GM18511 (cell line): ENCODE results near the gene NPAS3.

Experiments
- ATAC-seq: cut with Tn5 transposase; IDR thresholded peaks from one replicate; pipeline ENCODE4 v1.9.1; 2021; ENCODE audit warnings: mild to moderate bottlenecking, moderate library complexity; ENCODE audit not compliant: unreplicated experiment

The NPAS3 gene

DNA sequence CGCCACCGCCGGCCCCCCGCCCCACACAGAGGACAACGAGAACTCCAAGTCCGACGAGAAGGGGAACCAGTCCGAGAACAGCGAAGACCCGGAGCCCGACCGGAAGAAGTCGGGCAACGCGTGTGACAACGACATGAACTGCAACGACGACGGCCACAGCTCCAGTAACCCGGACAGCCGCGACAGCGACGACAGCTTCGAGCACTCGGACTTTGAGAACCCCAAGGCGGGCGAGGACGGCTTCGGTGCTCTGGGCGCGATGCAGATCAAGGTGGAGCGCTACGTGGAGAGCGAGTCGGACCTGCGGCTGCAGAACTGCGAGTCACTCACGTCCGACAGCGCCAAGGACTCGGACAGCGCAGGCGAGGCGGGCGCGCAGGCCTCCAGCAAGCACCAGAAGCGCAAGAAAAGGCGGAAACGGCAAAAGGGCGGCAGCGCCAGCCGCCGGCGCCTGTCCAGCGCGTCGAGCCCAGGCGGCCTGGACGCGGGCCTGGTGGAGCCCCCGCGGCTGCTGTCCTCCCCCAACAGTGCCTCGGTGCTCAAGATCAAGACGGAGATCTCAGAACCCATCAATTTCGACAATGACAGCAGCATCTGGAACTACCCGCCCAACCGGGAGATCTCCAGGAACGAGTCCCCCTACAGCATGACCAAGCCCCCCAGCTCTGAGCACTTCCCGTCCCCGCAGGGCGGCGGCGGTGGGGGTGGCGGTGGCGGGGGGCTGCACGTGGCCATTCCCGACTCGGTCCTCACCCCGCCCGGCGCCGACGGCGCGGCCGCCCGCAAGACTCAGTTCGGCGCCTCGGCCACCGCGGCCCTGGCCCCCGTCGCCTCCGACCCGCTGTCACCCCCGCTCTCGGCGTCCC is 861.3 kb downstream of the NPAS3 start:
- ATAC-seq = no peak

- no peak for ATAC-seq
Measured at GRCh38 chr14:33800735-33801163, 862.1 kb downstream of the NPAS3 start.

- ATAC-seq = no peak
Measured at GRCh38 chr14:33802737-33803136, 864.1 kb downstream of the NPAS3 start.

DNA sequence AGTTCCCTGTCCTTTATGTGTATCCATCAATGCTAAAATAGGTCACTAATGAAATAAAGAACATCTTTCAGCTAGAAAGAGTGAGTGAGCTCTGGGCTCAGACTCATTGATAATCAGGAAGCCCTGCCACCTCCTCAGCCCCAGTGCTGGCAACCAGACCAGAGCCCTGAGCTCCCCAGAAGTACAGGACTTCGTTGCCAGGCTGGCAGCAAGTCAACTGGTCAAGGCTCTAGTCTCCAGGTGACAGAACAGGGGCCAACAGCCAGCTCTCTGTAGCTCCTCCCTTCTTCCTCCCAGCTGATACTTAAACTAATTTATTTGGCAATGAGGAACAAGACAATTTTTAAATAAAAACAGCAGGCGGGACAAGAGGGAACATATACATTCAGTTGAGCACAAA is 866.9 kb downstream of the NPAS3 start:
- ATAC-seq = no peak

DNA sequence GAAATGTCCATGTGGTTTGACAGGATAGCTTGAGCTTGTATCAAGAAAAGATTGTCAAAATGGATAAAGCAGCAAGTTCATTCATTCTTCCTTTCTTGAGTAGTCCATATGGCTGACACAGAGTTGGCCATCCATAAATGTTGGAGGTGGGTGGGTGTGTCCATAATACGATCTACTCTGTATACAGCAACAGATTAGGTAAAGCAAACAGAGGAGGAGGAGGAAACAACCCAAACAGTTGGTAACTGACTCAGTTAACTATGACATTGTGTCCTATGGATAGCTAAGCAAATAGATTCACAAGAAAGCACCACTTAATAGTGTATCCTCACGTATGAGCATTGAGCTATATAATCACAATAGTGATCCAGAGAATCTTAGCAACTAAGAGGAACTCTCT is 868.2 kb downstream of the NPAS3 start:
- no peak for ATAC-seq

GRCh38 chr14:33808187-33808586 is 869.5 kb downstream of the NPAS3 start:
- ATAC-seq = no peak

DNA sequence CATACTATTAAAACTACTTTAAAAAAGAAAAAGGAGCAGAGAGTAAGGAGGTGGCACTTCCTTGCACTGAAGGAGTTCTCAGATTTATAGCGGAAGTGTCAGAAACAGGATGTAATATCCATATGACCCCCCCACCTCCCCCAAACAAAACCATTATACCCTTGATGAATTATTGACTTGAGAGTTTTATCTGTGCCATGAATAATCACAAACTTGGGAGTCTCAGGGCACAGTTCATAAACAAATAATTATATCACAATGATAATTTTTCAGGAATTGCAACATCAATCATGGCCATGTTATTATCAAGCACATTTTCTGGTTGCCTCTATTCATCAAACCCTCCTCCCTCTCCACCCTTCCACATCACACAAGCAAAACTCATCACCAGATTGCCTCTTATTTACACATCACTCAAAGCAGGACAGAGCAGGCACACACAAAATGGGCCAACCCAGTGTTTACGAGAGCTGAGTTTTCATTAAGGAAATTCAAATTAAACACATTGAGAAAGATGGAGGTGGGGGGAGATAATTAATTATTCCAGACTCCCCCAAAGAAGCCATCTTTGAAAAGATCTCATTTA is 870.8 kb downstream of the NPAS3 start:
- no peak for ATAC-seq

DNA sequence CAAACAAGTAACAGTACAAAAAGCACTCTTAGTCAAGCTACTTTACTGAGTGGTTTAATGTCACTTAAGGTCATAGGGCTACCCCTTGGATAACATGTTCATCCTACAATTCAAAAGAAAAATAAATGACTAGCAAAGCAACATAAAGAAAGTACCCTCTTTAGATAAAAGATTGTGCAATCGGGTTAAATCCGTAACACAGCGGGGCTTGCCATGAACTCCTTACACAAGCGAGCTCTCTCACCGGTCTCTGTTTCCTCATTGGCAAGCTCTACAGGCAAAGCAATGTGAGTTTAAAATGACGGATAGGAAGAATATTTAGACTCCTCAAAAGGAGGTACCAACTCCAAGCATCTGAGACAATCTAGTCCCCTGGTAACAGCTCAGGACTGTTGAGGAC is 871.6 kb downstream of the NPAS3 start:
- no peak for ATAC-seq

GRCh38 chr14:33811721-33812120 is 873.0 kb downstream of the NPAS3 start:
- no peak for ATAC-seq

DNA sequence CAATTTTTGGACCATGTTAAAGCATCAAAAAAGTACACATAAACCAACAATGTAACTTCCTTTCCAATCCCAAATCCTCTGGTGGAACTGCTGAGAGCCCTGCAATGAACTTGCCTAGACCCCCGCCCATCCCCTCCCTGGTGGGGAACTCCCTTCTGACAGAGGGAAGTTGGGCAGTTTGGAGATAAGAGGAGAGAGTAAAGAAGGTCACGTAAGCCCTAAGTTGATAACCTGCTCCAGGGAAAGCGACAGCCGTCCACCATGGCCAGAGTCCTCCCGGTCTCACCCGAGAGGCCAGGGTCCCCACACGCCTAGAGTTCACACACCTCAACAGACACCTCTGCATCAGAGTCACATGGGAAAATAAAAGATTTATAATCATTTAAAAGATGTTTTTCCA is 873.5 kb downstream of the NPAS3 start:
- ATAC-seq = no peak

- ATAC-seq = no peak
Measured at GRCh38 chr14:33812601-33813000, 873.9 kb downstream of the NPAS3 start.

GRCh38 chr14:33814010-33814409 is 875.3 kb downstream of the NPAS3 start:
- ATAC-seq = no peak

DNA sequence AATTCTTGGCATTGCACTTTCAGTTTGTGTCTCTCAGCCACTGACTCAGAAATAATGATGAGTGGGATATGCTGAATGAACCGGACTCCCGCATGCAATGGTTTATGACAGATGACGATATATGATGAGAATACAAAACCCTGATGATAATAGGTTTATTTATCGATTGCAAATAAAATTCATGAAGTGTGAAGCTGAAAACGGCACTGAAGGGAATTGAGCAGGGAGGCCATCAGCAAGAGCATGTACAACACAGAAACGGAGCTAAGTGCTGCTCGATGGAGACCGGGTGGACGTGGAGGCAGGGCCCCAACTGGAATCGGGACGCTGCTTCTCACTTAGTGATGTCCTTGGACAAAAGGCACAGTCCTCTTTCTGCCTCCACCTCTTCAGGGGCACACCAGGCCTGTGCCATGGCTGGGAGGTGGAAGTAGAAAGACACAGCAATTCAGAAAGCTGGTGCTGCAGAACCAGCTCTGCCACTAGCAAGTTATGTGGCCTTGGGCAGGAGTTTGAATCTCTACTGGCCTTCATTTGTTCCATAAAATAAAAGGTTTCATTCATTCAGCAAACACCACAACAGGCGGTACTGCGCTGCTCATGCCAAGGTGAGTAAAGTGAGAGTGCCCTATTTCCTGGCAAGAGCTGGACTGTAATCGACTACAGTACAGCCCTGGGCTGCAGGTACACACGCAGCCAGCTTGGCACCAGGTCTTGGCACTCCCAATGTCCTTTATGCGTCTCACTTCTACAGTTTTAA is 895.2 kb downstream of the NPAS3 start:
- no peak for ATAC-seq

DNA sequence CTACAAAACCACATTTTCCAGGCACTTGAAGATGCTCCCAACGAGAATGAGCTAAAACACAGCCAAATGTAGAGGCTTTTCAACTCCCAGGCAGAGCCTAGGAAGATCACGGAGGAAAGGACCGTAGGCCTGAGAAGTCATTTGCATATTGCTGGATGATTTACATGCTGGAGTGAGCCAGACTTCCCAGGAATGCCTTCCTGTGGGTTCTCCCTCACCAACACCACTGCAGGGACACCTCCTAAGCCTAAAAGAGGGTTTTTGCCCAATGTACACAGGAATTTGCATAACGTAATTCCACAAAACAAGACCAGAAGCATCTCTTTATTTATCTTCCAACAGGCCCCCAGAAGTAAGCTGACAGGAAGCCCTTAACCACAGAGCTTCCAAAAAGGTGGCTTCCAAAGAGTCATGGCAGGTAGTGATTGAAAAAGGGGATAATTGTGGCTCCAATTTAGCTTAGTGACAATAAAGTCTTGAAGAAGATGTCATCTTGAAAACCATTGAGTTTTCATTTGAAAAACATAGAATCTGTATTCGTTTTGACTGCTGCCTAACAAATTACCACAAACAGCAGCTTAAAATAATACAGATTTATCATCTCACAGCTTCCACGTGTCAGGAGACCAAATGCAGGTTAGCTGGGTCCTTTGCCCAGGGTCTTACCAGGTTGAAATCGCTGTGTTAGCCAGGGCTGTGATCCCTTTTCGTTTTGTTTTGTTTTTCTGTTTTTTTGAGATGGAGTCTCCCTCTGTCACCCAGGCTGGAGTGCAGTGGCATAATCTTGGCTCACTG is 896.0 kb downstream of the NPAS3 start:
- no peak for ATAC-seq

DNA sequence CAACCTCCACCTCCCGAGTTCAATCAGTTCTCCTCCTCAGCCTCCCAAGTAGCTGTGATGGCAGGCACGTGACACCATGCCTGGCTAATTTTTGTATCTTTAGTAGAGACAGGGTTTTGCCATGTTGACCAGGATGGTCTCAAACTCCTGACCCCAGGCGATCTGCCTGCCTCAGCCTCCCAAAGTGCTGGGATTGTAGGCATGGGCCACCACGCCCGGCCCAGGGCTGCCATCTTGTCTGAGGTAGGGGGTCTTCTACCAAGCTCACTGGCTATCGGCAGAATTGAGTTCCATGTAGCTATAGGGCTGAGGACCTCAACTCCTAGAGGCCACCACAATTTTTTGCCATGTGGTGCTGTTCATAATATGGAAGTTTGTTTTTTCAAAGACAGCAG is 896.6 kb downstream of the NPAS3 start:
- ATAC-seq = no peak

DNA sequence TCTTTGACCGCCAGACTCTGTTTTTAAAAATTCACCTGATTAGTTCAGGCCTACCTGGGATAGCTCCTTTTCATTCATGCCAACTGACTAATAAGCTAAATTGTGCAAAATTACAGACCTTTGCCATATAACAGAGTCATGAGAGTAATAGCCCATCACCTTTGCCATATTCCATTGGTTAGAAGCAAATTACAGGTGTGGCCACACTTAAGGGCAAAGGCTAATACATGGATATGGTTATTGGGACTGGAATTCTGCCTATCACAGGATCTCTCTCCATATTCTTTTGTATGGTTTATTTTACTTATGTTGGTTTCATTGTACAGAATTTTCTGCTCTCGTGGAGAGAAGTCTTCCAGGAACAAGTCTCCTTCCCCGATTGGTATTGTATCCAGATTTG is 897.0 kb downstream of the NPAS3 start:
- ATAC-seq = no peak

DNA sequence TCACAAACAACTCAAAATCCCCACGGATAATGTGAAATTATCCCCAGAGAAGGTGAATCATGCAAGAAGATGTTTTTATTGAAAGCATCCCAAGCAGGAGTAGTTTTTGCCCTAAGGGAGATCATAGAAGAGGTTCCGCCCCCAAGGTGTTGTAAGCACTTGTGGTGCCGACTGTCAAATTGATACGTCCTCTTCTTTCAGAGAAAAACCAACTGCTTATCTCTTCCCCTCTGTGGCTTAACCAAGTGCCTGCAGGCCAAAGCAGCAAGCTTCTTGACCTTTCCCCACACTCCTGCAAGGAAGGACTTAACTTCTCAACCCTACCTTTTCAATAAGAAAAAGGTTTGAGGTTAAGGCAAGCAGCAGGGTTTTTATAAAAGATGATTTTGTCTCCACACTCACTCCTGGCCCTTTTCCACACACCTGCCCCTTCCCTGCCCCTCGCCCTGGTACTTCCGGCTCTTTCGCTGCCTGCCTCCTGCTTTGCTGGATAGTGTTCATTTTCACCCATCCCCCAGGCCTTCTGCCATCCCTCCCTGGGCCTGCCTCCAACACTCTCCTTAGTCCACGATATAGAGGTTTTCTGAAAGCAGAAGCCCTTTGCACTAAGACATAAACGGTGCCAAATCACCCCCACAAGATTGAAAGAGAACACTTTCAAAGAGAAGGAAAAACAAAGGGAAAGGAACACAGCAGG is 897.7 kb downstream of the NPAS3 start:
- no peak for ATAC-seq

DNA sequence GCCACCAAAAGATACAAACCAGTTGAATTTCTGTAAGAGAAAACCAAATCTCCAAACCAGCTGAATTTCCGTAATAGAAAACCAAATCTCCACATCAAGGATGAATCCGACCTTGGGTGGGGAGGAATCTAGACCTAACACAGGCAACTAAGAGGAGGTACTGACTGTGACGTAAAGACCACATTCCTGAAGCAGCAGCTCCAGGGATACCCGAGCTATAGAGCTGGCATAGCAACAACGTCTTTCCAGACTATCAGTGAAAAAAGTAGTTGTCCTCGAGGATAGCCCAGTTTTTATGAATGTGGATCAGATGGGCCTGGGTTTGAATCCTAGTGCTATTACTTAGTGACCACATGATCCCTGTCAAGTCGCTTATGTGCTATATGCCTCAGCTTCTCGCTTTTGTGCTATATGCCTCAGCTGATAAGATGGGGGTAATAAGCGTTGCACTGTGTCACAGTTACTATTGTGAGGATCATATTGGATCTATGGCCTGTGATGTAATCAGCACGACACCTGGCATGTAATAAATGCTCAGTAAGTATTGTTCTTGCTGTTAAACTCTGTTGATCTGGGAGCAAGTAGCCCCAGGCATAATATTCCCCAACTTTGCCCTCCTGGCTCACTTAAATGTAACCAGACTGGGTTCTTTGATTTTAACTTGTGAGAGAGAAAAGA is 898.4 kb downstream of the NPAS3 start:
- ATAC-seq = no peak

GRCh38 chr14:33837943-33838683 is 899.4 kb downstream of the NPAS3 start:
- ATAC-seq = no peak
